ENCODE data around the gene TUBA4B. TPM values are rescaled to one million over a fixed set of nuclear protein-coding genes. Genes with fewer than 3 reads are reported as not detected.

Gene TUBA4B
- total and polyA plus RNA-seq, 12 donors: not detected

DNA sequence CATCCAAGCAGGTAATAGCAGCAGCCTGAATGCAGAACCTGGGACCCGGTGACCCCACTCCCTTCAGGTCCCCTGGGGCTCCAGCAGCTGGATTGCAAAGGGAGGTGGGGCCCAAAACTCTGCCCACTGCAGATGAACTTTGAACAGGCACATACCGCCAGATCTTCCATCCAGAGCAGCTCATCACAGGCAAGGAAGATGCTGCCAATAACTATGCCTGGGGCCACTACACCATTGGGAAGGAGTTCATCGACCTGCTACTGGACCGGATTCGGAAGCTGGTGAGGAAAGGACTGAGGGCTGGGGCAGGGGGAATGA lies 17.0 kb downstream of the TUBA4B start:
- H3K36me3 ChIP-seq: no peaks in the 10 kb centered on the region
- 90 to 92% methylated on average over 5 of the region's 5 CpGs for WGBS, 2 donors
- H3K27me3 ChIP-seq: no peaks in the 10 kb centered on the region
- intact Hi-C loops (cut with DNase I): no loop called here
- peaks cover 0 to 26% (median 8%) of the 10 kb centered on the region in 9 donors for H3K4me1 ChIP-seq
- ATAC-seq (no peak), DNase-seq (no peak)
- H3K27ac ChIP-seq: peak overlapping the region in 4 of 10 donors; percentile 9 to 33 (median 25)
- no peak for TF ChIP-seq CTCF (IDR thresholded peaks at IDR 0.05)
- H3K9me3 ChIP-seq: no peaks in the 10 kb centered on the region
- H3K4me3 ChIP-seq: no peak overlapping the region

DNA sequence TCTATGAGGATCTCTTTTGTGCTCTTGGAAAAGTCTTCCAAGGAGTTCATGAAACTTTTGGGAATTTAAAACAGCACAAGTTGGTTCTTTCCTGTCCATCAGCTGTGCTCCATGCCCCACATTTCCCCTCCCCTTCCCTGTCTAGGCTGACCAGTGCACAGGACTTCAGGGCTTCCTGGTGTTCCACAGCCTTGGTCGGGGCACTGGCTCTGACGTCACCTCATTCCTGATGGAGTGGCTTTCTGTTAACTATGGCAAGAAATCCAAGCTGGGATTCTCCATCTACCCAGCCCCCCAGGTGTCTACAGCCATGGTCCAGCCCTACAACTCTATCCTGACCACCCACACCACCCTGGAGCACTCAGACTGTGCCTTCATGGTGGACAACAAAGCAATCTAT lies 18.0 kb downstream of the TUBA4B start:
- H3K4me1 ChIP-seq: peaks cover 0 to 30% (median 11%) of the 10 kb centered on the region in 9 donors
- H3K9me3 ChIP-seq: no peaks in the 10 kb centered on the region
- no peak for ATAC-seq
- H3K4me3 ChIP-seq: no peak overlapping the region
- no peak for TF ChIP-seq CTCF (IDR thresholded peaks at IDR 0.05)
- no peak for DNase-seq
- intact Hi-C loops (cut with DNase I): no loop called here
- 75 to 83% methylated on average over 2 of the region's 2 CpGs for WGBS, 2 donors
- H3K27me3 ChIP-seq: no peaks in the 10 kb centered on the region
- no peaks in the 10 kb centered on the region for H3K36me3 ChIP-seq
- H3K27ac ChIP-seq: no peak overlapping the region

DNA sequence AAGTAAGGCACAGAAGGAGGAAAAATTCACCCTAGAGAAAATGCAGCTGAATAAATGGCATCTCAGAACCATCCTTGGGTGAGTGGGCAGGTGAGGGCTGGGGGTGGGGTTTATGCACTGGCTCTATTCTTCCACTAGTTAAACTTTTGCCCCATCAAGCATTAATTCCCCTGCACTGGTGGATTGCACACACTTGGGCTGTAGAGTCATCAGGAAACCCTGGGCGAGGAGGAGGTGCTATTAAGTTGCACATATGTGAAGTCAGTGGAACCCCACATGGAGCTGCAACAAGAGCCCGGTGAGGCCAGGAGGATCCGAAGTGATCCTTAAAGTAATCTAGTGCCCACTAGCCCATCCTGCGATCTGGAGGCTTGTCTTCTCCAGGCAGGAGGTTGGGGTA lies 19.3 kb downstream of the TUBA4B start:
- intact Hi-C loops (cut with DNase I): no loop called here
- H3K4me3 ChIP-seq: no peak overlapping the region
- peaks cover 0 to 30% (median 12%) of the 10 kb centered on the region in 9 donors for H3K4me1 ChIP-seq
- ATAC-seq: no peak
- no peaks in the 10 kb centered on the region for H3K36me3 ChIP-seq
- TF ChIP-seq CTCF (IDR thresholded peaks at IDR 0.05): no peak
- WGBS, 2 donors: 86 to 87% methylated on average over 4 of the region's 4 CpGs
- no peak overlapping the region for H3K27ac ChIP-seq
- no peaks in the 10 kb centered on the region for H3K9me3 ChIP-seq
- DNase-seq: no peak
- H3K27me3 ChIP-seq: no peaks in the 10 kb centered on the region

- DNase-seq (no peak), ATAC-seq (no peak)
- 62 to 71% methylated on average over 2 of the region's 2 CpGs for WGBS, 2 donors
- H3K4me1 ChIP-seq: peaks cover 2 to 36% (median 18%) of the 10 kb centered on the region in 9 donors
- no peaks in the 10 kb centered on the region for H3K36me3 ChIP-seq
- intact Hi-C loops (cut with DNase I): no loop called here
- H3K27ac ChIP-seq: peak overlapping the region in 2 of 10 donors; percentile 95 to 98
- H3K9me3 ChIP-seq: no peaks in the 10 kb centered on the region
- no peak overlapping the region for H3K4me3 ChIP-seq
- H3K27me3 ChIP-seq: no peaks in the 10 kb centered on the region
- no peak for TF ChIP-seq CTCF (IDR thresholded peaks at IDR 0.05)
Measured at GRCh38 chr2:219272995-219273394, 20.0 kb downstream of the TUBA4B start.

All from heart right ventricle (tissue), 16 donors.